Hepatocyte (in vitro differentiated cells): ENCODE data around the gene CHD1L. TPM values are rescaled to one million over a fixed set of nuclear protein-coding genes. Genes with fewer than 3 reads are reported as not detected.
A peak's percentile ranks its signal among the peaks of the same experiment; 100 is the strongest.
"Not testable (repeated sequence)": the region's sequence is repeated elsewhere in the genome, so short reads cannot be mapped to it uniquely, and the experiment has no call there.

Source experiments
- DNase-seq: peaks from one replicate; pipeline ENCODE4 v3.0.0-alpha.2; 2016; ENCODE audit warnings: low spot score
- H2AFZ ChIP-seq: fragments of 200-600 bp; sonication (generic); 2 replicates; pipeline ENCODE4 v1.6.0; 2016; ENCODE audit warnings: antibody characterized with exemption, mild to moderate bottlenecking
- H3K27ac ChIP-seq: fragments of 200-600 bp; sonication (generic); 2 replicates; pipeline ENCODE4 v1.5.1; 2016; ENCODE audit warnings: mild to moderate bottlenecking
- H3K27me3 ChIP-seq: fragments of 200-600 bp; sonication (generic); 2 replicates; pipeline ENCODE4 v1.6.1; 2016
- H3K36me3 ChIP-seq: fragments of 200-600 bp; sonication (generic); replicated peaks from 2 replicates; pipeline ENCODE4 v1.5.1; 2016; ENCODE audit warnings: low read depth; ENCODE audit not compliant: insufficient read depth
- H3K4me1 ChIP-seq: fragments of 200-600 bp; sonication (generic); 2 replicates; pipeline ENCODE4 v1.5.1; 2016; ENCODE audit warnings: mild to moderate bottlenecking, moderate library complexity; ENCODE audit not compliant: insufficient read depth
- H3K4me2 ChIP-seq: fragments of 200-600 bp; sonication (generic); 2 replicates; pipeline ENCODE4 v1.6.0; 2016
- H3K4me3 ChIP-seq: fragments of 200-600 bp; sonication (generic); 2 replicates; pipeline ENCODE4 v1.5.1; 2016; ENCODE audit warnings: mild to moderate bottlenecking
- H3K79me2 ChIP-seq: fragments of 200-600 bp; sonication (generic); 2 replicates; pipeline ENCODE4 v1.6.0; 2017; ENCODE audit warnings: mild to moderate bottlenecking
- H3K9me2 ChIP-seq: fragments of 200-600 bp; sonication (generic); replicated peaks from 2 replicates; pipeline ENCODE4 v1.6.0; 2017; ENCODE audit warnings: mild to moderate bottlenecking; ENCODE audit not compliant: insufficient read depth
- H3K9me3 ChIP-seq: fragments of 200-600 bp; sonication (generic); 2 replicates; pipeline ENCODE4 v1.5.1; 2016; ENCODE audit warnings: low read depth, mild to moderate bottlenecking
- H4K20me1 ChIP-seq: fragments of 200-600 bp; sonication (generic); 2 replicates; pipeline ENCODE4 v1.6.0; 2016; ENCODE audit warnings: mild to moderate bottlenecking; ENCODE audit not compliant: insufficient read depth, poor library complexity, severe bottlenecking
- EZH2 ChIP-seq: fragments of 200-600 bp; sonication (generic); IDR thresholded peaks from 2 replicates; pipeline ENCODE4 v1.6.1; 2016; ENCODE audit warnings: antibody characterized with exemption, mild to moderate bottlenecking, borderline replicate concordance
- EZH2phosphoT487 ChIP-seq: fragments of 200-600 bp; sonication (generic); IDR thresholded peaks from one replicate; pipeline ENCODE4 v1.6.1; 2018; ENCODE audit warnings: antibody characterized with exemption, mild to moderate bottlenecking, low read depth, moderate library complexity; ENCODE audit not compliant: unreplicated experiment, severe bottlenecking
- WGBS: methylation state at CpG from one replicate; pipeline ENCODE4 v1.1.6; 2016; ENCODE audit warnings: low lambda C conversion rate; ENCODE audit errors: missing lambda C conversion rate; 5-methylcytosine and 5-hydroxymethylcytosine counted together
- polyA plus RNA-seq: library from polyadenylated mRNA; unstranded; fragments of >200 nt; fragmentation: Nextera tagmentation; extraction: Ambion mirVana; gene quantifications from 2 replicates; pipeline ENCODE4 v1.2.1, GENCODE V29; 2016
- total RNA-seq: library from RNA; depleted of rRNA; stranded (reverse); fragments of >200 nt; gene quantifications from 2 replicates; pipeline ENCODE4 v1.2.3, GENCODE V29; 2014
- TF ChIP-seq, protein P1 (sequence below): fragments of 200-600 bp; sonication (generic); IDR thresholded peaks from 2 replicates; pipeline ENCODE4 v1.5.1; 2016; ENCODE audit warnings: antibody characterized with exemption, mild to moderate bottlenecking; ENCODE audit not compliant: poor library complexity

Gene CHD1L
- total RNA-seq (31.1 and 41.6 TPM in 2 replicates), polyA plus RNA-seq (30.0 and 31.8 TPM in 2 replicates)

DNA sequence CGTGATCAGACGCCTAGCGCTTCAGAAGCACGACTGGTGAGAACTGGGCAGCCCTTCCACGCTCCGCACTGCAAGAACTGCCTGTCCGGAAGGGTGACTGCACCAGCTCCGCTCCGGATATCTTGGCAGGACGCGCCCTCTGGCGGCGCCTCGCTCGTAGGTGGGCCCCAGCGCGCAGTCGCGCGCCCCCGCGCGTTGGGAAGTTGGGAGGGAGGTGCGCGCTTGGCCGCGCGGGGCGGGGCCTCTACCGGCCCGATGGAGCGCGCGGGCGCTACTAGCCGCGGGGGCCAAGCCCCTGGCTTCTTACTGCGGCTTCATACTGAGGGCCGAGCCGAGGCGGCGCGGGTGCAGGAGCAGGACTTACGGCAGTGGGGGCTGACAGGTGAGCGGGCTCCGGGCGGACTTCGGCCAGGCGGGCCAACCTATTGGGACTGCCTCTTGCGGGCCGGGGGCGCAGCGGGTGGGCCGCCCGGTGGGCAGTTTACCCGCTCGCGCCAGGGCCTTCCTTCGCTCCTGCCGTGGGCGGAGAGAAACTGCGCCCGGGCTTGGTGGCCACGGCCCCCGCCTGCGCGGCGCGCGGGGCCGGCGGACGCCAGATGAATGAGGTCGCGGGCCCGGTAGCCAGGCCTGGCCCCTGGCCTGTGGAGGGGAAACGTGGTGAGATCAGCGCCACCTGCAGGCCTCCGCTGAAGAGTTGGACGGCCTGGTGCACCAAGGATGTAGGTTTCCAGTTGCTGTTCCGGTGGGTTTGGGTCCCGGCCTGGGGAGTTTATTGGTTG lies at the start of gene CHD1L:
Gene CHD1L, plus strand, starts transcription at position 236 of the 779 bp plus-strand sequence. Its CDS starts 20 bp downstream, at position 256.
- Histone ChIP-seq H3K36me3 (no peaks in the 10 kb centered on the region), H3K79me2 (peaks cover 44% of the 10 kb centered on the region), H3K9me3 (no peaks in the 10 kb centered on the region), H3K4me3 (peak within 1 kb of the TSS; percentile 97), H3K27ac (peak within 1 kb of the TSS; percentile 91), H3K27me3 (no peaks in the 10 kb centered on the region), H3K9me2 (no peaks in the 10 kb centered on the region), H2AFZ (peak within 1 kb of the TSS; percentile 95), H4K20me1 (peaks cover 5% of the 10 kb centered on the region), H3K4me1 (peaks cover 30% of the 10 kb centered on the region), H3K4me2 (peak within 1 kb of the TSS; percentile 79)
- TF ChIP-seq, protein P1, sequence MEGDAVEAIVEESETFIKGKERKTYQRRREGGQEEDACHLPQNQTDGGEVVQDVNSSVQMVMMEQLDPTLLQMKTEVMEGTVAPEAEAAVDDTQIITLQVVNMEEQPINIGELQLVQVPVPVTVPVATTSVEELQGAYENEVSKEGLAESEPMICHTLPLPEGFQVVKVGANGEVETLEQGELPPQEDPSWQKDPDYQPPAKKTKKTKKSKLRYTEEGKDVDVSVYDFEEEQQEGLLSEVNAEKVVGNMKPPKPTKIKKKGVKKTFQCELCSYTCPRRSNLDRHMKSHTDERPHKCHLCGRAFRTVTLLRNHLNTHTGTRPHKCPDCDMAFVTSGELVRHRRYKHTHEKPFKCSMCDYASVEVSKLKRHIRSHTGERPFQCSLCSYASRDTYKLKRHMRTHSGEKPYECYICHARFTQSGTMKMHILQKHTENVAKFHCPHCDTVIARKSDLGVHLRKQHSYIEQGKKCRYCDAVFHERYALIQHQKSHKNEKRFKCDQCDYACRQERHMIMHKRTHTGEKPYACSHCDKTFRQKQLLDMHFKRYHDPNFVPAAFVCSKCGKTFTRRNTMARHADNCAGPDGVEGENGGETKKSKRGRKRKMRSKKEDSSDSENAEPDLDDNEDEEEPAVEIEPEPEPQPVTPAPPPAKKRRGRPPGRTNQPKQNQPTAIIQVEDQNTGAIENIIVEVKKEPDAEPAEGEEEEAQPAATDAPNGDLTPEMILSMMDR = peak; percentile 99
- no peak for TF ChIP-seq EZH2
- peak; percentile 98 for DNase-seq
- WGBS = under 1% methylated on average over 74 of the region's 82 CpGs

DNA sequence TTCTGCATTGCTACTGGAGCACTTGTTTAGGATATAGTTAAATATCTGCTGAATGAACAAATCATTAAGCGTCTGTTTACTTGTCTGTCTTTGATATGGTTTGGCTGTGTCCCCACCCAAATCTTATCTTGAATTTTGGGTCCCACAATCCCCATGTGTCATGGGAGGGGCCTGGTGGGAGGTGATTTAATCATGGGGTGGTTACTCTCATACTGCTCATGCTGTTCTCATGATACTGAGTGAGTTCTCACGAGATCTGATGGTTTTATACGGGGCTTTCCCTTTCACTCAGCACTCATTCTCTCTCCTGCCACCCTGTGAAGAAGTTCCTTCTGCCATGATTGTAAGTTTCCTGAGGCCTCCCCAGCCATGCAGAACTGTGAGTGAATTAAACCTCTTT lies 45.2 kb upstream of the CHD1L start:
- DNase-seq, H4K20me1 ChIP-seq, H3K79me2 ChIP-seq, H3K4me1 ChIP-seq, H2AFZ ChIP-seq, H3K27ac ChIP-seq, H3K4me3 ChIP-seq, H3K36me3 ChIP-seq, H3K9me2 ChIP-seq, H3K4me2 ChIP-seq, H3K27me3 ChIP-seq, H3K9me3 ChIP-seq: not testable (repeated sequence)
- 90% methylated on average over 3 of the region's 3 CpGs for WGBS

GRCh38 chr1:147201276-147201675 lies 41.2 kb upstream of the CHD1L start:
- H3K4me3 ChIP-seq = no peak overlapping the region
- H3K79me2 ChIP-seq = no peaks in the 10 kb centered on the region
- H3K9me2 ChIP-seq = no peaks in the 10 kb centered on the region
- no peak overlapping the region for H3K4me2 ChIP-seq
- WGBS = 88% methylated on average over 4 of the region's 4 CpGs
- TF ChIP-seq EZH2phosphoT487 (no peak), EZH2 (no peak)
- TF ChIP-seq, protein P1 = no peak
- no peaks in the 10 kb centered on the region for H4K20me1 ChIP-seq
- H3K27ac ChIP-seq = no peak overlapping the region
- DNase-seq = no peak
- H3K4me1 ChIP-seq = no peaks in the 10 kb centered on the region
- H2AFZ ChIP-seq = no peak overlapping the region
- H3K27me3 ChIP-seq = no peaks in the 10 kb centered on the region
- H3K36me3 ChIP-seq = peaks cover 7% of the 10 kb centered on the region
- H3K9me3 ChIP-seq = no peaks in the 10 kb centered on the region

DNA sequence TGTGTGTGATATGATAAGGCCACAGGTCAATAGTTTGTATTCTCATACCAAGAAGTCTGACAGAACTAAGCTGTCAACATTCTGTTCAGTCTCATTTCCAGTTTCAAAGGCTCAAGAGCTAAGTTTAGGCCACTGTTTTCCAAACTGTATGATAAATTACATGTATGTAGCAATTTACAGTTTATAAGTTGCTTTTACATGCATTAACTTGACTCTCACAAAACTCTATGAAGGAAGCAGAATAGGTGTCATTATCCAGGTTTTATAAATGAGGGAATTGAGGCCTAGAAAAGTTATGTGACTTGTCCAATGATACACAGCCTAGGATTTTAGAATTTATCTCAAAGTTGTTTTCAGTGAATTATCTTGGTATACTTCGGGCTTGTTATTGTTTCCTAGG lies 40.7 kb upstream of the CHD1L start:
- Histone ChIP-seq H3K4me2 (no peak overlapping the region), H3K36me3 (peaks cover 7% of the 10 kb centered on the region), H3K9me2 (no peaks in the 10 kb centered on the region), H3K27me3 (no peaks in the 10 kb centered on the region), H3K9me3 (no peaks in the 10 kb centered on the region), H4K20me1 (no peaks in the 10 kb centered on the region), H3K4me1 (no peaks in the 10 kb centered on the region), H3K4me3 (no peak overlapping the region), H3K27ac (no peak overlapping the region), H2AFZ (no peak overlapping the region), H3K79me2 (no peaks in the 10 kb centered on the region)
- DNase-seq = no peak
- TF ChIP-seq EZH2 (no peak), EZH2phosphoT487 (no peak)
- TF ChIP-seq, protein P1 = no peak
- WGBS = 100% methylated on average over 1 of the region's 1 CpG
